AG09319 (cell line): ENCODE results near the gene MROH8.
A peak's percentile ranks its signal among the peaks of the same experiment; 100 is the strongest.

Experiments
- DNase-seq: peaks from one replicate; pipeline ENCODE4 v3.0.0-alpha.2; 2010; ENCODE audit warnings: low read depth; ENCODE audit errors: extremely low read depth
- CTCF ChIP-seq: IDR thresholded peaks from 2 replicates; pipeline ENCODE4 v1.5.1; 2011; ENCODE audit warnings: low read depth, mild to moderate bottlenecking, inconsistent platforms, low read length, moderate library complexity

The MROH8 gene

GRCh38 chr20:37205794-37206193, 26.4 kb upstream of the MROH8 start:
- no peak for DNase-seq

GRCh38 chr20:37205130-37205529, 25.8 kb upstream of the MROH8 start:
- no peak for TF ChIP-seq CTCF
- DNase-seq, result no peak

More at GRCh38 chr20:37205794-37206193, 26.4 kb upstream of the MROH8 start:
- no peak for TF ChIP-seq CTCF

GRCh38 chr20:37204056-37204455, 24.7 kb upstream of the MROH8 start:
- no peak for TF ChIP-seq CTCF
- DNase-seq, result no peak

GRCh38 chr20:37202267-37202943, 23.1 kb upstream of the MROH8 start:
- peak; percentile 92 for TF ChIP-seq CTCF
- DNase-seq, result peak; percentile 88

- no peak for TF ChIP-seq CTCF
- DNase-seq, result no peak
Measured at GRCh38 chr20:37201827-37202162, 22.4 kb upstream of the MROH8 start.

- no peak for DNase-seq
- TF ChIP-seq CTCF, result no peak
Measured at GRCh38 chr20:37200926-37201826, 21.8 kb upstream of the MROH8 start.

- DNase-seq, result no peak
- no peak for TF ChIP-seq CTCF
Measured at GRCh38 chr20:37200376-37200775, 21.0 kb upstream of the MROH8 start.
